WTC11 (cell line): Measurements from ENCODE around the gene PSMG1. TPM values are rescaled to one million over a fixed set of nuclear protein-coding genes. Genes with fewer than 3 reads are reported as not detected.

Source experiments
- ATAC-seq: fragments of 200-7000 bp; cut with Tn5 transposase; 2 replicates; pipeline ENCODE4 v1.10.0; 2021; ENCODE audit warnings: mild to moderate bottlenecking, moderate library complexity
- CTCF ChIA-PET: fragments of 300-600 bp; sonication (Branson Sonifier 250); formaldehyde crosslinking; loops from one replicate; lab custom pipeline; 2021; ENCODE audit warnings: antibody characterized with exemption; lab: Charles Lee
- POLR2A ChIA-PET: fragments of 350-600 bp; sonication (Branson Sonifier 250); formaldehyde crosslinking; loops from one replicate; lab custom pipeline; 2021; ENCODE audit warnings: antibody characterized with exemption; lab: Charles Lee
- DNase-seq: peaks from one replicate; pipeline ENCODE4 v3.0.0; 2021; ENCODE audit warnings: low spot score
- H3K27ac Mint-ChIP-seq: 2 replicates; pipeline ENCODE4 v1.8.0; 2021; ENCODE audit warnings: mixed read lengths
- H3K27me3 Mint-ChIP-seq: 2 replicates; pipeline ENCODE4 v1.8.0; 2021; ENCODE audit warnings: low read depth, mild to moderate bottlenecking, moderate library complexity, mixed read lengths
- H3K36me3 Mint-ChIP-seq: 2 replicates; pipeline ENCODE4 v1.8.0; 2021; ENCODE audit warnings: mixed read lengths
- H3K4me1 Mint-ChIP-seq: 2 replicates; pipeline ENCODE4 v1.8.0; 2022; ENCODE audit warnings: mixed read lengths
- H3K4me3 Mint-ChIP-seq: 2 replicates; pipeline ENCODE4 v1.8.0; 2021; ENCODE audit warnings: mild to moderate bottlenecking, moderate library complexity, mixed read lengths
- H3K9me3 Mint-ChIP-seq: 2 replicates; pipeline ENCODE4 v1.8.0; 2021; ENCODE audit warnings: mixed read lengths
- AFF4 ChIP-seq: sonication (generic); formaldehyde crosslinking; IDR thresholded peaks from 2 replicates; pipeline ENCODE4 v1.8.1; 2023; ENCODE audit warnings: mild to moderate bottlenecking, missing genetic modification reagents, borderline replicate concordance
- ERG ChIP-seq: fragments of 250-450 bp; sonication (Bioruptor Pico); IDR thresholded peaks from 2 replicates; pipeline ENCODE4 v1.8.0; 2021; ENCODE audit warnings: mild to moderate bottlenecking
- IRF2 ChIP-seq: sonication (generic); formaldehyde crosslinking; IDR thresholded peaks from 2 replicates; pipeline ENCODE4 v1.8.0; 2022; ENCODE audit warnings: low read depth, missing genetic modification reagents, borderline replicate concordance
- MAX ChIP-seq: sonication (generic); formaldehyde crosslinking; IDR thresholded peaks from 2 replicates; pipeline ENCODE4 v1.8.0; 2022; ENCODE audit warnings: mild to moderate bottlenecking, missing genetic modification reagents
- NFYB ChIP-seq: sonication (generic); formaldehyde crosslinking; conservative IDR thresholded peaks from 2 replicates; pipeline ENCODE4 v1.8.0; 2022; ENCODE audit warnings: low read depth, missing genetic modification reagents
- NR3C1 ChIP-seq: sonication (generic); formaldehyde crosslinking; conservative IDR thresholded peaks from 2 replicates; pipeline ENCODE4 v1.8.1; 2023; ENCODE audit warnings: low read depth, mild to moderate bottlenecking, missing genetic modification reagents
- OVOL2 ChIP-seq: fragments of 250-450 bp; sonication (Bioruptor Pico); IDR thresholded peaks from 2 replicates; pipeline ENCODE4 v1.9.0; 2021; ENCODE audit warnings: mild to moderate bottlenecking, borderline replicate concordance
- RELA ChIP-seq: sonication (generic); formaldehyde crosslinking; IDR thresholded peaks from 2 replicates; pipeline ENCODE4 v1.8.1; 2022; ENCODE audit warnings: missing genetic modification reagents, mild to moderate bottlenecking, borderline replicate concordance
- SOX15 ChIP-seq: fragments of 250-450 bp; sonication (Bioruptor Pico); IDR thresholded peaks from 2 replicates; pipeline ENCODE4 v1.9.0; 2021; ENCODE audit warnings: mild to moderate bottlenecking
- TP53 ChIP-seq: sonication (generic); formaldehyde crosslinking; IDR thresholded peaks from 2 replicates; pipeline ENCODE4 v1.8.1; 2023; ENCODE audit warnings: mild to moderate bottlenecking, missing genetic modification reagents
- ZMAT4 ChIP-seq: fragments of 250-450 bp; sonication (Bioruptor Pico); IDR thresholded peaks from 2 replicates; pipeline ENCODE4 v1.9.0; 2021; ENCODE audit warnings: mild to moderate bottlenecking
- ZNF396 ChIP-seq: fragments of 250-450 bp; sonication (Bioruptor Pico); IDR thresholded peaks from 2 replicates; pipeline ENCODE4 v1.8.0; 2021; ENCODE audit warnings: mild to moderate bottlenecking, moderate library complexity, borderline replicate concordance
- ZNF416 ChIP-seq: fragments of 250-450 bp; sonication (Bioruptor Pico); IDR thresholded peaks from 2 replicates; pipeline ENCODE4 v1.9.0; 2021; ENCODE audit warnings: mild to moderate bottlenecking, inconsistent platforms
- ZNF425 ChIP-seq: fragments of 250-450 bp; sonication (Bioruptor Pico); conservative IDR thresholded peaks from 2 replicates; pipeline ENCODE4 v1.9.0; 2021; ENCODE audit warnings: mild to moderate bottlenecking
- total RNA-seq: library from RNA; stranded (reverse); gene quantifications from 3 replicates; pipeline ENCODE4 v1.2.3, GENCODE V29; 2021
- TF ChIP-seq, protein P1 (sequence below): sonication (generic); formaldehyde crosslinking; IDR thresholded peaks from 2 replicates; pipeline ENCODE4 v1.8.1; 2023; ENCODE audit warnings: mild to moderate bottlenecking, moderate library complexity, missing genetic modification reagents
- TF ChIP-seq, protein P2 (sequence below): sonication (generic); formaldehyde crosslinking; IDR thresholded peaks from 2 replicates; pipeline ENCODE4 v1.8.0; 2022; ENCODE audit warnings: mild to moderate bottlenecking, missing genetic modification reagents
- TF ChIP-seq, protein P3 (sequence below): sonication (generic); formaldehyde crosslinking; IDR thresholded peaks from 2 replicates; pipeline ENCODE4 v1.8.0; 2022; ENCODE audit warnings: mild to moderate bottlenecking, missing genetic modification reagents
- TF ChIP-seq, protein P4 (sequence below): sonication (generic); formaldehyde crosslinking; IDR thresholded peaks from 2 replicates; pipeline ENCODE4 v1.8.1; 2022; ENCODE audit warnings: low read depth, mild to moderate bottlenecking, moderate library complexity, missing genetic modification reagents, borderline replicate concordance

The PSMG1 gene
- total RNA-seq, 1 experiment from 2014 or later: 70.4 TPM

DNA sequence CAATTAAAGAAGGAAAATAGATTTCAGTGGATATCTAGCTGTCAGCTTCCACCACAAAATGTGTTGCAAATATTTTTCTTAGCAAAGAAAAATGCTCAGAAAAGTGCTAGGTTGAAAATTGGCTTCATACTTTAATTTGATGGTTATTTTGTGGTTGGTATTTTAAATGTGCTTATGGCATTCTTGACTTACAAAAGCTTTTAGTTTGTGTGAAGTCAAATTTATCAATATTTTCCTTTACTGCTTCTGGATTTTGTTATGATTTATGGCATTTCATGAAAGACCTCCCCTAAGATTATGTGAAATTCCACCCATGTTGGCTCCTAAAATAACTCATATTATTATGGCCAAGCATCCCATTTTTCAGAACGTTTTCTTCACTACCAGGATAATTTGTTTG is 51.5 kb downstream of the PSMG1 start (continued):
- TF ChIP-seq ZNF425 (CRISPR knock-in tag) (no peak), ZNF416 (CRISPR knock-in tag) (no peak), IRF2 (no peak), NFYB (no peak), MAX (no peak), TP53 (CRISPR knock-in tag) (no peak), AFF4 (no peak), ERG (CRISPR knock-in tag) (no peak), NR3C1 (CRISPR knock-in tag) (no peak)
- TF ChIP-seq, protein P1, sequence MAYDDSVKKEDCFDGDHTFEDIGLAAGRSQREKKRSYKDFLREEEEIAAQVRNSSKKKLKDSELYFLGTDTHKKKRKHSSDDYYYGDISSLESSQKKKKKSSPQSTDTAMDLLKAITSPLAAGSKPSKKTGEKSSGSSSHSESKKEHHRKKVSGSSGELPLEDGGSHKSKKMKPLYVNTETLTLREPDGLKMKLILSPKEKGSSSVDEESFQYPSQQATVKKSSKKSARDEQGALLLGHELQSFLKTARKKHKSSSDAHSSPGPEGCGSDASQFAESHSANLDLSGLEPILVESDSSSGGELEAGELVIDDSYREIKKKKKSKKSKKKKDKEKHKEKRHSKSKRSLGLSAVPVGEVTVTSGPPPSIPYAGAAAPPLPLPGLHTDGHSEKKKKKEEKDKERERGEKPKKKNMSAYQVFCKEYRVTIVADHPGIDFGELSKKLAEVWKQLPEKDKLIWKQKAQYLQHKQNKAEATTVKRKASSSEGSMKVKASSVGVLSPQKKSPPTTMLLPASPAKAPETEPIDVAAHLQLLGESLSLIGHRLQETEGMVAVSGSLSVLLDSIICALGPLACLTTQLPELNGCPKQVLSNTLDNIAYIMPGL (CRISPR knock-in tag): no peak
- TF ChIP-seq, protein P2, sequence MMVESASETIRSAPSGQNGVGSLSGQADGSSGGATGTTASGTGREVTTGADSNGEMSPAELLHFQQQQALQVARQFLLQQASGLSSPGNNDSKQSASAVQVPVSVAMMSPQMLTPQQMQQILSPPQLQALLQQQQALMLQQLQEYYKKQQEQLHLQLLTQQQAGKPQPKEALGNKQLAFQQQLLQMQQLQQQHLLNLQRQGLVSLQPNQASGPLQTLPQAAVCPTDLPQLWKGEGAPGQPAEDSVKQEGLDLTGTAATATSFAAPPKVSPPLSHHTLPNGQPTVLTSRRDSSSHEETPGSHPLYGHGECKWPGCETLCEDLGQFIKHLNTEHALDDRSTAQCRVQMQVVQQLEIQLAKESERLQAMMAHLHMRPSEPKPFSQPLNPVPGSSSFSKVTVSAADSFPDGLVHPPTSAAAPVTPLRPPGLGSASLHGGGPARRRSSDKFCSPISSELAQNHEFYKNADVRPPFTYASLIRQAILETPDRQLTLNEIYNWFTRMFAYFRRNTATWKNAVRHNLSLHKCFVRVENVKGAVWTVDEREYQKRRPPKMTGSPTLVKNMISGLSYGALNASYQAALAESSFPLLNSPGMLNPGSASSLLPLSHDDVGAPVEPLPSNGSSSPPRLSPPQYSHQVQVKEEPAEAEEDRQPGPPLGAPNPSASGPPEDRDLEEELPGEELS: no peak
- TF ChIP-seq, protein P3, sequence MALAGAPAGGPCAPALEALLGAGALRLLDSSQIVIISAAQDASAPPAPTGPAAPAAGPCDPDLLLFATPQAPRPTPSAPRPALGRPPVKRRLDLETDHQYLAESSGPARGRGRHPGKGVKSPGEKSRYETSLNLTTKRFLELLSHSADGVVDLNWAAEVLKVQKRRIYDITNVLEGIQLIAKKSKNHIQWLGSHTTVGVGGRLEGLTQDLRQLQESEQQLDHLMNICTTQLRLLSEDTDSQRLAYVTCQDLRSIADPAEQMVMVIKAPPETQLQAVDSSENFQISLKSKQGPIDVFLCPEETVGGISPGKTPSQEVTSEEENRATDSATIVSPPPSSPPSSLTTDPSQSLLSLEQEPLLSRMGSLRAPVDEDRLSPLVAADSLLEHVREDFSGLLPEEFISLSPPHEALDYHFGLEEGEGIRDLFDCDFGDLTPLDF (CRISPR knock-in tag): no peak

GRCh38 chr21:39127506-39127905 is 55.7 kb downstream of the PSMG1 start:
- Mint-ChIP-seq H3K4me1 (peaks cover 16% of the 10 kb centered on the region), H3K9me3 (peaks cover 12% of the 10 kb centered on the region), H3K36me3 (no peaks in the 10 kb centered on the region), H3K4me3 (no peak overlapping the region), H3K27me3 (no peaks in the 10 kb centered on the region), H3K27ac (no peak overlapping the region)
- peak; percentile 50 for DNase-seq
- no peak for ATAC-seq
- CTCF ChIA-PET: interaction anchor here (0.6 to 3.4 kb wide), 9 partner anchors 10 to 460 kb away, joined by 3 to 28 read pairs (median 3); no protein-coding TSS in a partner anchor
- POLR2A ChIA-PET: no interaction called here
- no peak for TF ChIP-seq OVOL2
- TF ChIP-seq ZNF396 (CRISPR knock-in tag): no peak
- TF ChIP-seq ERG (CRISPR knock-in tag): no peak
- TF ChIP-seq, protein P4, sequence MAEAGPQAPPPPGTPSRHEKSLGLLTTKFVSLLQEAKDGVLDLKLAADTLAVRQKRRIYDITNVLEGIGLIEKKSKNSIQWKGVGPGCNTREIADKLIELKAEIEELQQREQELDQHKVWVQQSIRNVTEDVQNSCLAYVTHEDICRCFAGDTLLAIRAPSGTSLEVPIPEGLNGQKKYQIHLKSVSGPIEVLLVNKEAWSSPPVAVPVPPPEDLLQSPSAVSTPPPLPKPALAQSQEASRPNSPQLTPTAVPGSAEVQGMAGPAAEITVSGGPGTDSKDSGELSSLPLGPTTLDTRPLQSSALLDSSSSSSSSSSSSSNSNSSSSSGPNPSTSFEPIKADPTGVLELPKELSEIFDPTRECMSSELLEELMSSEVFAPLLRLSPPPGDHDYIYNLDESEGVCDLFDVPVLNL (CRISPR knock-in tag): no peak
- no peak for TF ChIP-seq ZMAT4 (CRISPR knock-in tag)
- no peak for TF ChIP-seq SOX15 (CRISPR knock-in tag)
- TF ChIP-seq, protein P1 (CRISPR knock-in tag): no peak
- TF ChIP-seq RELA (CRISPR knock-in tag): no peak
